NT2/D1 (cell line): ENCODE data around the gene STX8.

Source experiments
- SUZ12 ChIP-seq: IDR thresholded peaks from 2 replicates; pipeline ENCODE4 v1.6.1; 2011; ENCODE audit not compliant: insufficient read length, insufficient read depth; ENCODE audit errors: extremely low read depth
- ZNF274 ChIP-seq: IDR thresholded peaks from 2 replicates; pipeline ENCODE4 v1.6.1; 2011; ENCODE audit warnings: mild to moderate bottlenecking, low read depth, low read length

DNA sequence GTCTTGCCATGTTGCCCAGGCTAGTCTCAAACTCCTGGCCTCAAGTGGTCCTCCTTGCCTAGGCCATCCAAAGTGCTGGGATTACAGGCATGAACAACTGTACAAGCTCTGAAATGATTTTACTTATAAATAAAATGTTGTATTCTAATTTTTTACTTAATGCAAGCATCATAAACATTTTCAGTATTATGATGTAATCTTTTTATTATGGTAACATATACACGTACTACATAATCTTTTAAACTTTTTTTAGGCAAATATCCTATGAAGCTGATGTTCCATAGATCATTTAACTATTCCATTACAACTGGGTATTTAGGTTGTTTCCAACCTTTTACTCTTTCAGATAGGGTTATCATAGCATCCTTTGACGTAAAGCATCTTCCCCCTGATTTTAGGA lies 35.9 kb upstream of the STX8 start:
- TF ChIP-seq ZNF274, result no peak
- TF ChIP-seq SUZ12, result no peak
